GM12878 (cell line): Measurements from ENCODE around the gene EEF1B2. TPM values are rescaled to one million over a fixed set of nuclear protein-coding genes. Genes with fewer than 3 reads are reported as not detected.

Experiments
- ATAC-seq: fragments of 200-7000 bp; cut with Tn5 transposase; 3 replicates; pipeline ENCODE4 v1.9.1; 2020; ENCODE audit warnings: mild to moderate bottlenecking, moderate library complexity
- BruUV-seq: library from RNA; stranded (reverse); fragments of 400-500 nt; replicated peaks from 2 replicates; lab custom pipeline; 2021; lab: Mats Ljungman, UMichigan
- CTCF ChIA-PET: fragments of 300-600 bp; sonication (Branson Sonifier 250); formaldehyde crosslinking; extraction: SDS; loops from one replicate; lab custom pipeline; 2021; ENCODE audit warnings: inconsistent platforms; lab: Yijun Ruan, JAX
- POLR2A ChIA-PET: fragments of 350-600 bp; formaldehyde crosslinking; extraction: SDS; loops from one replicate; lab custom pipeline; 2021; ENCODE audit warnings: inconsistent platforms; lab: Charles Lee
- RAD21 ChIA-PET: fragments of 300-600 bp; sonication (Branson Sonifier 250); formaldehyde crosslinking; loops from one replicate; lab custom pipeline; 2023; ENCODE audit warnings: antibody characterized with exemption; ENCODE audit not compliant: unreplicated experiment; lab: Charles Lee
- SMC1A ChIA-PET: fragments of 300-600 bp; sonication (Branson Sonifier 250); formaldehyde crosslinking; loops from one replicate; lab custom pipeline; 2023; ENCODE audit not compliant: unreplicated experiment, uncharacterized antibody; lab: Charles Lee
- DNase-seq: peaks from one replicate; pipeline ENCODE4 v3.0.0-alpha.2; 2011; ENCODE audit warnings: low read depth, low spot score
- FAIRE-seq: peaks from 3 replicates; lab custom pipeline; 2011; peaks lifted over from hg19 to GRCh38; lab: Jason Lieb, UNC
- H2AFZ ChIP-seq: 2 replicates; pipeline ENCODE4 v1.6.0; 2011; ENCODE audit warnings: low read depth, low read length, control low read depth; ENCODE audit not compliant: control insufficient read depth
- H3K27ac ChIP-seq: 2 replicates; pipeline ENCODE4 v1.5.1; 2011; ENCODE audit warnings: control low read depth; ENCODE audit not compliant: control insufficient read depth, insufficient read depth
- H3K27me3 ChIP-seq, 2 experiments: replicated peaks in 1 of 2; 2 replicates each; pipeline versions ENCODE4 v1.6.0 to v1.6.1; 2011; ENCODE audit warnings: low read length in 1 of 2; ENCODE audit not compliant: control insufficient read depth in 2 of 2, insufficient read depth in 2 of 2
- H3K36me3 ChIP-seq, 2 experiments: 2 replicates each; pipeline ENCODE4 v1.5.1; 2011; ENCODE audit warnings: low read length in 1 of 2; ENCODE audit not compliant: control insufficient read depth in 2 of 2, insufficient read depth in 2 of 2
- H3K4me1 ChIP-seq: 2 replicates; pipeline ENCODE4 v1.6.1; 2011; ENCODE audit warnings: mild to moderate bottlenecking, low read length, moderate library complexity, mixed read lengths; ENCODE audit not compliant: control insufficient read depth, insufficient read depth
- H3K4me2 ChIP-seq: 2 replicates; pipeline ENCODE4 v1.6.0; 2011; ENCODE audit warnings: control low read depth; ENCODE audit not compliant: control insufficient read depth, insufficient read depth
- H3K4me3 ChIP-seq: fragments of 200-600 bp; sonication (generic); 2 replicates; pipeline ENCODE4 v1.5.1; 2016
- H3K79me2 ChIP-seq: 2 replicates; pipeline ENCODE4 v1.6.0; 2011; ENCODE audit warnings: low read length; ENCODE audit not compliant: control insufficient read depth, insufficient read depth
- H3K9ac ChIP-seq: 2 replicates; pipeline ENCODE4 v1.8.0; 2011; ENCODE audit warnings: low read length, control low read depth, mixed read lengths; ENCODE audit not compliant: control insufficient read depth, insufficient read depth
- H3K9me3 ChIP-seq: replicated peaks from 3 replicates; pipeline ENCODE4 v1.5.1; 2011; ENCODE audit warnings: mild to moderate bottlenecking, low read length; ENCODE audit not compliant: control insufficient read depth, insufficient read depth
- H4K20me1 ChIP-seq: 2 replicates; pipeline ENCODE4 v1.6.0; 2011; ENCODE audit not compliant: control insufficient read depth, insufficient read depth
- CTCF ChIP-seq, 3 experiments: IDR thresholded peaks in 2 of 3; conservative IDR thresholded peaks in 1 of 3; 2 replicates each; pipeline ENCODE4 v1.5.1; 2011; ENCODE audit warnings: low read depth in 3 of 3, low read length in 3 of 3, mild to moderate bottlenecking in 3 of 3, control low read depth in 2 of 3, moderate library complexity in 2 of 3, inconsistent platforms in 1 of 3, mixed read lengths in 1 of 3; ENCODE audit not compliant: control insufficient read depth in 2 of 3, insufficient read depth in 1 of 3; ENCODE audit errors: extremely low read depth in 1 of 3
- ESRRA ChIP-seq: IDR thresholded peaks from 2 replicates; pipeline ENCODE4 v1.6.1; 2012; ENCODE audit warnings: mild to moderate bottlenecking, low read length, improper control_type of control experiment
- EZH2 ChIP-seq: IDR thresholded peaks from 2 replicates; pipeline ENCODE4 v1.6.1; 2012; ENCODE audit warnings: low read depth, mild to moderate bottlenecking, control low read depth, inconsistent platforms, low read length, borderline replicate concordance; ENCODE audit not compliant: control insufficient read depth
- GATAD2B ChIP-seq: fragments of 450-650 bp; conservative IDR thresholded peaks from 2 replicates; pipeline ENCODE4 v1.6.1; 2017; ENCODE audit warnings: low read depth, mild to moderate bottlenecking, moderate library complexity
- HCFC1 ChIP-seq: fragments of 150-350 bp; IDR thresholded peaks from 2 replicates; pipeline ENCODE4 v1.6.1; 2014; ENCODE audit warnings: low read length
- JUND ChIP-seq: IDR thresholded peaks from 2 replicates; pipeline ENCODE4 v1.6.1; 2012; ENCODE audit warnings: low read depth, mild to moderate bottlenecking, low read length, improper control_type of control experiment, moderate library complexity
- MEF2B ChIP-seq: fragments of 450-650 bp; IDR thresholded peaks from 2 replicates; pipeline ENCODE4 v1.6.1; 2018; ENCODE audit warnings: mild to moderate bottlenecking, moderate library complexity; ENCODE audit not compliant: partially characterized antibody, poor library complexity, severe bottlenecking
- POLR2AphosphoS5 ChIP-seq: IDR thresholded peaks from 2 replicates; pipeline ENCODE4 v1.6.1; 2011; ENCODE audit warnings: mild to moderate bottlenecking, low read length, inconsistent platforms
- RAD51 ChIP-seq: fragments of 450-650 bp; IDR thresholded peaks from 2 replicates; pipeline ENCODE4 v1.6.1; 2016; ENCODE audit warnings: moderate library complexity, mild to moderate bottlenecking, inconsistent platforms
- SRF ChIP-seq, 2 experiments: IDR thresholded peaks; 2 replicates each; pipeline ENCODE4 v1.6.1; 2011; ENCODE audit warnings: low read depth in 2 of 2, low read length in 2 of 2, mild to moderate bottlenecking in 1 of 2, moderate library complexity in 1 of 2
- TBL1XR1 ChIP-seq: IDR thresholded peaks from 2 replicates; pipeline ENCODE4 v1.6.1; 2012; ENCODE audit warnings: low read depth, low read length, improper control_type of control experiment
- USF1 ChIP-seq: IDR thresholded peaks from 2 replicates; pipeline ENCODE4 v1.6.1; 2011; ENCODE audit warnings: borderline replicate concordance, low read depth, mild to moderate bottlenecking, moderate library complexity, mixed read lengths, low read length; ENCODE audit not compliant: insufficient read depth; ENCODE audit errors: extremely low read length
- YBX1 ChIP-seq: fragments of 450-650 bp; IDR thresholded peaks from 2 replicates; pipeline ENCODE4 v1.6.1; 2016; ENCODE audit warnings: antibody characterized with exemption
- ZNF592 ChIP-seq: fragments of 450-650 bp; IDR thresholded peaks from 2 replicates; pipeline ENCODE4 v1.6.1; 2017; ENCODE audit warnings: mild to moderate bottlenecking, moderate library complexity
- in situ Hi-C: fragments of 300-500 bp; cut with MboI; formaldehyde crosslinking; loops from 9 replicates; pipeline ENCODE4 v1.14.3; 2018; ENCODE audit warnings: mixed read lengths
- intact Hi-C: fragments of 100-400 bp; cut with micrococcal nuclease; formaldehyde crosslinking; loops from one replicate; pipeline ENCODE4 v1.14.2; 2022; ENCODE audit not compliant: unreplicated experiment
- polyA plus RNA-seq, 11 experiments: library from polyadenylated mRNA; depleted of rRNA in 4 of 11; unstranded in 6 of 11; stranded (reverse) in 5 of 11; fragments of >200 nt; fragmentation: Nextera tagmentation in 4 of 11; fragmentation: Illumina TruSeq in 1 of 11; extraction: Ambion mirVana in 4 of 11; extraction: Trizol in 1 of 11; gene quantifications; 1 replicate in 1 of 11; 2 replicates in 10 of 11; pipeline versions ENCODE4 v1.2.1 to v1.2.3, GENCODE V29; 2011 to 2016; ENCODE audit warnings: inconsistent platforms in 2 of 11, missing spikeins in 2 of 11, low read depth in 1 of 11
- total RNA-seq, 4 experiments: library from RNA; depleted of rRNA in 3 of 4; stranded (reverse); fragments of >200 nt in 3 of 4; fragmentation: Illumina TruSeq in 1 of 4; extraction: Trizol in 1 of 4; gene quantifications; 2 replicates each; pipeline versions ENCODE4 v1.2.1 to v1.2.3, GENCODE V29; 2013 to 2021

EEF1B2 gene
- total and polyA plus RNA-seq, 10 of the 15 experiments (the other 5 are each of a cell fraction or from before 2014, with no cell fraction given) = 719 to 2,110 (median 1,232) TPM

GRCh38 chr2:206125901-206126300, 33.8 kb upstream of the EEF1B2 start:
- no peak for FAIRE-seq
- no TSS peak for BruUV-seq
- TF ChIP-seq GATAD2B (no peak), POLR2AphosphoS5 (no peak), HCFC1 (no peak), MEF2B (no peak), ESRRA (no peak), YBX1 (no peak), RAD51 (no peak), EZH2 (no peak), JUND (no peak), TBL1XR1 (no peak), CTCF (IDR thresholded peaks at IDR 0.05 in 2 of 3, conservative IDR thresholded peaks at IDR 0.05 in 1 of 3; ENCODE audit: control insufficient read depth in 2 of 3, extremely low read depth in 1 of 3, insufficient read depth in 1 of 3, low read depth in 3 of 3, low read length in 3 of 3) (no peak), USF1 (no peak), SRF (IDR thresholded peaks at IDR 0.05; ENCODE audit: low read depth in 2 of 2, low read length in 2 of 2) (no peak), ZNF592 (no peak)

More at GRCh38 chr2:206125901-206126300, 33.8 kb upstream of the EEF1B2 start:
- no peaks in the 10 kb centered on the region for H3K27me3 ChIP-seq
- H3K4me3 ChIP-seq = no peak overlapping the region
- H4K20me1 ChIP-seq = no peaks in the 10 kb centered on the region
- POLR2A ChIA-PET = no interaction called here
- H2AFZ ChIP-seq = no peak overlapping the region
- no peak overlapping the region for H3K9ac ChIP-seq
- no peak for DNase-seq
- no peak overlapping the region for H3K4me2 ChIP-seq
- RAD21 ChIA-PET = interaction anchor here (0.6 kb wide), 1 partner anchor 27 kb away, joined by 3 read pairs; no protein-coding TSS in a partner anchor
- intact Hi-C loops = no loop called here
- H3K36me3 ChIP-seq = peaks cover 2 to 21% of the 10 kb centered on the region in 2 experiments
- SMC1A ChIA-PET = interaction anchor here (1.1 kb wide), 1 partner anchor 20 kb away, joined by 3 read pairs; no protein-coding TSS in a partner anchor
- ATAC-seq = no peak
- no peak overlapping the region for H3K27ac ChIP-seq
- no peaks in the 10 kb centered on the region for H3K9me3 ChIP-seq
- H3K79me2 ChIP-seq = no peaks in the 10 kb centered on the region
- CTCF ChIA-PET = interaction anchor here (0.6 kb wide), 1 partner anchor 112 kb away, joined by 3 read pairs; no protein-coding TSS in a partner anchor
- in situ Hi-C loops = no loop called here
- no peaks in the 10 kb centered on the region for H3K4me1 ChIP-seq
